ENCODE measurements around the gene ZNF345. TPM values are rescaled to one million over a fixed set of nuclear protein-coding genes. Genes with fewer than 3 reads are reported as not detected.
A peak's percentile ranks its signal among the peaks of the same experiment; 100 is the strongest.

Gene ZNF345
- total and polyA plus RNA-seq, 2 of the 4 experiments (the other 2 are of a cell fraction) = 1.8 to 3.0 TPM

- H4K91ac ChIP-seq (ENCODE audit: insufficient read depth, low read depth, low read length) = no peak overlapping the region
- no peak overlapping the region for H2AFZ ChIP-seq (replicated peaks; ENCODE audit: low read length, poor library complexity)
- H3K27me3 ChIP-seq (ENCODE audit: control insufficient read depth, insufficient read depth, low read length) = no peaks in the 10 kb centered on the region
- H3K23ac ChIP-seq (ENCODE audit: low read depth, low read length) = no peak overlapping the region
- H3K4me1 ChIP-seq (ENCODE audit: control insufficient read depth, insufficient read depth, low read length) = no peaks in the 10 kb centered on the region
- WGBS, 2 experiments (ENCODE audit: extremely low coverage in 2 of 2, insufficient read length in 1 of 2) = no CpG with 5 or more reads among the region's 1 CpG
- CTCF ChIA-PET = no interaction called here
- POLR2A ChIA-PET (ENCODE audit: unreplicated experiment) = interaction anchor here (0.7 kb wide), 1 partner anchor 45 kb away, joined by 12 read pairs; no protein-coding TSS in a partner anchor
- H3K9me3 ChIP-seq (ENCODE audit: control insufficient read depth, insufficient read depth, low read length) = peaks cover 54% of the 10 kb centered on the region
- H3K4ac ChIP-seq (ENCODE audit: low read depth, low read length) = no peak overlapping the region
- H3K14ac ChIP-seq (replicated peaks; ENCODE audit: low read depth, low read length) = no peak overlapping the region
- no peak overlapping the region for H3K4me2 ChIP-seq (ENCODE audit: low read depth, low read length)
- H3K9me1 ChIP-seq (ENCODE audit: insufficient read depth, low read length) = no peaks in the 10 kb centered on the region
- dilution Hi-C loops (cut with HindIII; ENCODE audit: low sequenced_read_pairs, unreplicated experiment) = no loop called here
- H4K20me1 ChIP-seq (ENCODE audit: insufficient read depth, low read length) = no peaks in the 10 kb centered on the region
- DNase-seq (no peak), ATAC-seq (ENCODE audit: low read depth) (no peak)
- H2BK120ac ChIP-seq (ENCODE audit: low read depth, low read length) = no peak overlapping the region
- no TSS peak for BruUV-seq (replicated peaks)
- intact Hi-C loops (cut with micrococcal nuclease) = no loop called here
- H3K79me1 ChIP-seq (ENCODE audit: low read depth in 1 of 2, low read length in 2 of 2) = no peaks in the 10 kb centered on the region; a peak in 1 of 4 replicates
- no peak overlapping the region for H3K27ac ChIP-seq (ENCODE audit: insufficient read depth, low read length)
- H2AK9ac ChIP-seq (replicated peaks; ENCODE audit: low read depth, low read length, poor library complexity) = no peak overlapping the region
- peaks cover 16% of the 10 kb centered on the region for H3K36me3 ChIP-seq (ENCODE audit: control insufficient read depth, insufficient read depth, low read length)
- H2BK5ac ChIP-seq (ENCODE audit: low read depth, low read length, poor library complexity, severe bottlenecking) = no peak overlapping the region
- no peak overlapping the region for H4K5ac ChIP-seq (ENCODE audit: low read depth, low read length)
- no peak overlapping the region for H2BK20ac ChIP-seq (ENCODE audit: low read depth, low read length)
- no peak overlapping the region for H3K4me3 ChIP-seq (ENCODE audit: insufficient read depth, low read depth, low read length)
- no peak overlapping the region for H3K56ac ChIP-seq (ENCODE audit: extremely low read depth, insufficient read depth, low read length)
- in situ Hi-C loops (cut with MboI; ENCODE audit: low sequenced_read_pairs) = no loop called here
- no peak overlapping the region for H3K9ac ChIP-seq (ENCODE audit: low read depth, low read length)
- TF ChIP-seq CTCF (conservative IDR thresholded peaks at IDR 0.05; ENCODE audit: low read depth, low read length) (no peak), MAZ (IDR thresholded peaks at IDR 0.05; ENCODE audit: borderline replicate concordance, low read depth, low read length) (no peak), CHD1 (IDR thresholded peaks at IDR 0.05; ENCODE audit: low read depth, low read length) (no peak), MAFK (IDR thresholded peaks at IDR 0.05; ENCODE audit: low read depth, low read length) (peak; percentile 89), ELK1 (IDR thresholded peaks at IDR 0.05; ENCODE audit: borderline replicate concordance, low read depth, low read length) (no peak)
- H2AK5ac ChIP-seq (ENCODE audit: low read depth, low read length) = no peak overlapping the region
- no peak overlapping the region for H3K18ac ChIP-seq (ENCODE audit: low read depth, low read length)
- no peak overlapping the region for H2BK15ac ChIP-seq (ENCODE audit: low read depth, low read length)
- H4K8ac ChIP-seq (ENCODE audit: low read depth in 2 of 2, low read length in 2 of 2) = no peak overlapping the region
Observed at GRCh38 chr19:36805364-36805763, 45.3 kb upstream of the ZNF345 start.
